Measurements from ENCODE around the gene ANKRD40. TPM values are rescaled to one million over a fixed set of nuclear protein-coding genes. Genes with fewer than 3 reads are reported as not detected.

ANKRD40 gene
- total and polyA plus RNA-seq, 2 donors from 2014 or later, result 15.8 to 37.6 TPM

DNA sequence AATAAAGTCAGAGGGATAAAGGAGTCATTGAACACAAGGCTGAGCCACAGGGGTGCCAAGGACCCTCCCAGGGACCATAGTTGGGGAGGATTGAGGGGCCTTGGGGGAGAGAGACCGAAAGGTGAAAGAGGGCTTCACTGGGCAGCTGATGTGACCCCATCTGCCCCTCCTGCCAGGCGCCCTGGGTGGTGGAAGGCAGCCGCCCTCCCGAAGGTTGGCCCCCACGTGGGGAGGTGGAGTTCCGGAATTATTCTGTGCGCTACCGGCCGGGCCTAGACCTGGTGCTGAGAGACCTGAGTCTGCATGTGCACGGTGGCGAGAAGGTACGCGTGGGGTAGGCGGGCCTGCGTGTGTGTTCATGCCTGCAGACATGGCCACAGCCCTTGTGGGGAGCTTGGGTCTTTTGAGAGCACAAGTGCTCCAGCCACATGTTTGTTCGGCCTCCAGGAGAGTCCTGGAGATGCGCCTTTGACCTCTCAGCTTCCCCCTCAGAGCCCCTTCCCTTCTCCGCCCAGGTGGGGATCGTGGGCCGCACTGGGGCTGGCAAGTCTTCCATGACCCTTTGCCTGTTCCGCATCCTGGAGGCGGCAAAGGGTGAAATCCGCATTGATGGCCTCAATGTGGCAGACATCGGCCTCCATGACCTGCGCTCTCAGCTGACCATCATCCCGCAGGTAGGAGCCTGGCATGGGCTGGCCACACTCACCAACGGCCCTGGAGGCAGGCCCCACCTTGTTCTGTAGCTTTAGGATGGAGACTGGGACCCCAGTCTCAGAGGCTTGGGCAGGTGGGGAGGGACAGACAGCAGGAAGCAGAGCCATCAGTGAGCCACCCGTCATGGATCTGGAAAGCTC lies 24.1 kb downstream of the ANKRD40 start:
- H3K27me3 ChIP-seq (ENCODE audit: control insufficient read depth, insufficient read depth, low read length), result no peaks in the 10 kb centered on the region
- no peak overlapping the region for H3K4me3 ChIP-seq (ENCODE audit: low read length in 3 of 3)
- intact Hi-C loops (cut with DNase I), result loop anchor here (10.0 kb wide), 1 partner anchor 49 kb away; the partner anchor contains the start of gene ABCC3
- H3K36me3 ChIP-seq (ENCODE audit: control insufficient read depth in 2 of 3, insufficient read depth in 3 of 3, low read length in 3 of 3), result no peaks in the 10 kb centered on the region
- DNase-seq (peak in 1 of 5 donors; percentile 70), FAIRE-seq (no peak)
- no peaks in the 10 kb centered on the region for H3K9me3 ChIP-seq (ENCODE audit: control insufficient read depth in 2 of 3, insufficient read depth in 1 of 3, low read length in 3 of 3)
- TF ChIP-seq, protein P1, sequence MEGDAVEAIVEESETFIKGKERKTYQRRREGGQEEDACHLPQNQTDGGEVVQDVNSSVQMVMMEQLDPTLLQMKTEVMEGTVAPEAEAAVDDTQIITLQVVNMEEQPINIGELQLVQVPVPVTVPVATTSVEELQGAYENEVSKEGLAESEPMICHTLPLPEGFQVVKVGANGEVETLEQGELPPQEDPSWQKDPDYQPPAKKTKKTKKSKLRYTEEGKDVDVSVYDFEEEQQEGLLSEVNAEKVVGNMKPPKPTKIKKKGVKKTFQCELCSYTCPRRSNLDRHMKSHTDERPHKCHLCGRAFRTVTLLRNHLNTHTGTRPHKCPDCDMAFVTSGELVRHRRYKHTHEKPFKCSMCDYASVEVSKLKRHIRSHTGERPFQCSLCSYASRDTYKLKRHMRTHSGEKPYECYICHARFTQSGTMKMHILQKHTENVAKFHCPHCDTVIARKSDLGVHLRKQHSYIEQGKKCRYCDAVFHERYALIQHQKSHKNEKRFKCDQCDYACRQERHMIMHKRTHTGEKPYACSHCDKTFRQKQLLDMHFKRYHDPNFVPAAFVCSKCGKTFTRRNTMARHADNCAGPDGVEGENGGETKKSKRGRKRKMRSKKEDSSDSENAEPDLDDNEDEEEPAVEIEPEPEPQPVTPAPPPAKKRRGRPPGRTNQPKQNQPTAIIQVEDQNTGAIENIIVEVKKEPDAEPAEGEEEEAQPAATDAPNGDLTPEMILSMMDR (IDR thresholded peaks at IDR 0.05; ENCODE audit: borderline replicate concordance, extremely low read depth, insufficient read depth), result no peak
- no peak overlapping the region for H3K9ac ChIP-seq (ENCODE audit: low read length in 3 of 3)
- no peak overlapping the region for H3K27ac ChIP-seq (ENCODE audit: low read depth in 2 of 2, low read length in 2 of 2)
- peaks cover 0 to 11% (median 7%) of the 10 kb centered on the region in 3 donors for H3K4me1 ChIP-seq (ENCODE audit: control insufficient read depth in 2 of 3, insufficient read depth in 2 of 3, low read depth in 1 of 3, low read length in 3 of 3)

DNA sequence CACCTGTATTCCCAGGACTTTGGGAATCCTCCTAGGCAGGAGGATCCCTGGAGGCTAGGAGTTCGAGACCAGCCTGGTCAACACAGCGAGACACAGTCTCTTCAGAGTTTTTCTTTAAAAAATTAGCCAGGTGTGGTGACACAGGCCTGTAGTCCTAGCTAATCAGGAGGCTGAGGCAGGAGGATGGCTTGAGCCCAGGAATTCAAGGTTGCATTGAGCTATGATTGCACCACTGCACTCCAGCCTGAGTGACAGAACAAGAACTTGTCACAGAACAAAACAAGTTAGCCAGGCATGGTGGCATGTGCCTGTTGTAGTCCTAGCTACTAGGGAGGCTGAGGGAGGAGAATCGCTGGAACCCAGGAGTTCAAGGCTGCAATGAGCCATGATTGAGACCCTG lies 24.8 kb downstream of the ANKRD40 start:
- TF ChIP-seq, protein P1 (IDR thresholded peaks at IDR 0.05; ENCODE audit: borderline replicate concordance, extremely low read depth, insufficient read depth), result no peak
- Histone ChIP-seq H3K27ac (ENCODE audit: low read depth in 2 of 2, low read length in 2 of 2) (no peak overlapping the region), H3K9ac (ENCODE audit: low read length in 3 of 3) (no peak overlapping the region), H3K27me3 (ENCODE audit: control insufficient read depth, insufficient read depth, low read length) (no peaks in the 10 kb centered on the region), H3K9me3 (ENCODE audit: control insufficient read depth in 2 of 3, insufficient read depth in 1 of 3, low read length in 3 of 3) (no peaks in the 10 kb centered on the region), H3K4me1 (ENCODE audit: control insufficient read depth in 2 of 3, insufficient read depth in 2 of 3, low read depth in 1 of 3, low read length in 3 of 3) (peaks cover 0 to 11% (median 7%) of the 10 kb centered on the region in 3 donors), H3K36me3 (ENCODE audit: control insufficient read depth in 2 of 3, insufficient read depth in 3 of 3, low read length in 3 of 3) (no peaks in the 10 kb centered on the region), H3K4me3 (ENCODE audit: low read length in 3 of 3) (no peak overlapping the region)
- no peak for DNase-seq
- intact Hi-C loops (cut with DNase I), result loop anchor here (10.0 kb wide), 1 partner anchor 48 kb away; the partner anchor contains the start of gene ABCC3
- no peak for FAIRE-seq

DNA sequence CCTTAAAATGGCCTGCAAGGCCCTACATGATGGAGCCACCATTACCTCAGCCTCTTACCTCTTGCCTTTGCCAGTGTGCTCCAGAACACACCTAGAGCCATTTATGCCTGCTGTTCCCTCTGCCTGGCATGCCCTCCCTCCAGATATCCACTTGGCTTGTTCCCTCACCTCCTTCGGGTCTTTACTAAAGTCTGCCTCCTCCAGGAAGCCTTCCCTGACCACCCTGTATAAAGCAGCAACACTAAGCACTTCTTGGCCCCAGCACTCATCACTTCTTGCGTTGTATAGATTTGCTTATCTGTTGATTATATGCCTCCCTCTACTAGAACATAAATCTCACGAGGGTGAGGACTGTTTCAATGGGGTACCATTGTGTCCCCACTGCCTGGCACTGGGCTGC lies 25.3 kb downstream of the ANKRD40 start:
- Histone ChIP-seq H3K27me3 (ENCODE audit: control insufficient read depth, insufficient read depth, low read length) (no peaks in the 10 kb centered on the region), H3K4me1 (ENCODE audit: control insufficient read depth in 2 of 3, insufficient read depth in 2 of 3, low read depth in 1 of 3, low read length in 3 of 3) (peaks cover 0 to 11% (median 7%) of the 10 kb centered on the region in 3 donors), H3K9ac (ENCODE audit: low read length in 3 of 3) (no peak overlapping the region), H3K27ac (ENCODE audit: low read depth in 2 of 2, low read length in 2 of 2) (no peak overlapping the region), H3K9me3 (ENCODE audit: control insufficient read depth in 2 of 3, insufficient read depth in 1 of 3, low read length in 3 of 3) (no peaks in the 10 kb centered on the region), H3K36me3 (ENCODE audit: control insufficient read depth in 2 of 3, insufficient read depth in 3 of 3, low read length in 3 of 3) (no peaks in the 10 kb centered on the region), H3K4me3 (ENCODE audit: low read length in 3 of 3) (no peak overlapping the region)
- TF ChIP-seq, protein P1 (IDR thresholded peaks at IDR 0.05; ENCODE audit: borderline replicate concordance, extremely low read depth, insufficient read depth), result no peak
- intact Hi-C loops (cut with DNase I), result loop anchor here (10.0 kb wide), 1 partner anchor 48 kb away; the partner anchor contains the start of gene ABCC3
- no peak for FAIRE-seq
- no peak for DNase-seq

Data from kidney (tissue), 14 donors.